GM18951 (cell line): Measurements from ENCODE around the gene MED15.
"Not testable (repeated sequence)": the region's sequence is repeated elsewhere in the genome, so short reads cannot be mapped to it uniquely, and the experiment has no call there.

Experiments
- POLR2A ChIP-seq: IDR thresholded peaks from 4 replicates; pipeline ENCODE4 v1.6.1; 2011; ENCODE audit warnings: mild to moderate bottlenecking; ENCODE audit not compliant: insufficient read length, insufficient read depth; ENCODE audit errors: extremely low read depth
- in situ Hi-C: fragments of 300-500 bp; cut with MboI; formaldehyde crosslinking; loops from one replicate; pipeline ENCODE4 v1.12.0; 2022; ENCODE audit warnings: low sequenced_read_pairs, mixed read lengths, inconsistent platforms; ENCODE audit not compliant: unreplicated experiment

MED15 gene

DNA sequence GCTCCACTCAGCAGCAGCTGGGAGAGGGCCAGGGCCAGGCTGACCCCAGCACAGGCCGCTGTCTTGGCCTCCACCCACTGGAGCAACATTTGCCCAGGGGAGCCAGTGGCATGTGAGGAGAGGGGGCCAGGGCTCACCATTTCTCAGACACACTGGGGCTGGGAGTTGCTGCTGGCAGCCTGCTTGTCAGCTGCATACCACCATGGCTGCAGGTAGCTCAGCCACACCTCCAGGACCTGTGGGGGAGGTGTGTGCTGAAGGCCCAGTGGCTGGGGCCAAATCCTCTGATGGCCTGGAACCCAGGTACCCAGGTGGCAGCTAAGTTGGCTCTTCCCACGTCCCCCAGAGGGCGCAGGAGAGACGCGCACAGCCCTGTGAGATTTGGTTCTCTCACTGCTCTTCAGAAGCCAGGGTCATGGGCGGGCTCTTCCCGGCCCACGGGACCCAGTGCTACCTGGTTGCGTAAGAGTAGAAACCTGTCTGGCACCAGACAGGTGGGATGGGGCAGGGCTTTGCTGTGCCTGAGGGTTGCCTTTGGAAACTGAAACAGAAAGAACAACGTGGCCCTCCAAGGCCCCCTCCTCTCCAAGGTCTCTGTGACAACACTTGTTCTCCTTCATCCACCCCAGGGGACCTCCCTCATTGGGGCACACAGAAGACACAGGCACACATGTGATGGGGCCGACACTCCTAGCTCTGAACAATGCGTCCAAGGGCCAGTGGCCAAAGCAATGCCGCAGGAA is 98.8 kb downstream of the MED15 start:
- in situ Hi-C loops: no loop called here
- TF ChIP-seq POLR2A: no peak

- TF ChIP-seq POLR2A: no peak
- in situ Hi-C loops: no loop called here
These were observed 99.3 kb downstream of the MED15 start for GRCh38 chr22:20606784-20607128.

DNA sequence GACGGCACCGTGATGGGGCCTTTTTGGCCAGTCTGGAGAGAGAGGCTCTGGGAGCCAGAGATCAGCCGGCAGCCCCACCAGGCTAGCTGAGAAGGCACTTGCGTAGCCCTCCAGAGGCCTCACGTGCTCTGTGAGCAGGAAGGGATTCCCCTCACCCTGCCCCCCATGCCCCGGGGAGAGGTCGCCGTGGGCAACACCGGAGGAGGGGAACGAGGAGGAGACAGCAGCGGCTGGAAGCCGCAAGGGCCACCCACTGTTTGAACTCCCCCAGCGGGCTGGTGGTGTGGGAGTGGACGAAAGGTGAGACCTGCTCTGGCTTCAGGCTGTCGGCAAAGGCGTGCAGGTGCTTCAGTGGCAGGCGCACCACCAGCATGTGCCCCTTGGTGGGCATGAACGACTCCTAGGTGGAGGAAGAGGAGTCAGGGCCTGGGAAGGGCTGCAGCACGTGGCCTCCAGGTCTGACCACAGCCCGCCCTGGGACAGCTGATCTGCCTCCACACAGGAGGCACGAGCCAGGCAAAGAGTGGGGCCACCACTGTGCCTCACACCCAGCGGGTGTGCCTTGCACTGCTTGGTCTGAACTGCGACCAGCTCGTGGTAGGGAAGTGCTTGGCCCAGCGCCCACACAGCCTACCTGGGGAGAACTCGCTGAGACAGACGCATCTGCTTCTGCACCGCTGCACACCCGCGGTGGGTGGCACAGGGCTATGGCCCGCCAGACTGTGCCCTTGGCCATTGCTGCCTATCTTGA is 99.9 kb downstream of the MED15 start:
- in situ Hi-C loops: no loop called here
- TF ChIP-seq POLR2A: no peak

DNA sequence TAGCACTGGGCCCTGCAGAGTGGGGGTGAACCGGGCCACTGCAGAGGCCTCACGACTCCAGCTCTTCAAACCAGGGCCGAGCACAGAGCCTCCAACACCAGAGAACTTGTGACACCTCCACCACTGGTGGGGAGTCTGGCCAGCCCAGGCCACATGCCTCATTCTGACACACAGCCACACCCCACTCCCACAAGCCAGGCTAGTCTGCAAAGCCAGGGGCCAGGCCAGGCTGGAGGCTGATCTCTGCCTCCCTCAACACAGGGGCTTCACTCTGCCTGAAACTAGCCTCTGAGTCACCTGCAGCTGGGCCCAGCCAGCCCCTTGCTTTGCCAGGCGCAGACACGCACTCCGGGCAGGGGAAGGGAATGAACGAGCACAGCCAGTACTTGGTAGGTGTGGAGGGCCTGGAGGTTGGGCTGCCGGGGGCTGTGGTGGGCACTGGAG is 102.9 kb downstream of the MED15 start:
- in situ Hi-C loops: no loop called here
- TF ChIP-seq POLR2A: no peak

GRCh38 chr22:20610757-20611156 is 103.3 kb downstream of the MED15 start:
- in situ Hi-C loops: no loop called here
- TF ChIP-seq POLR2A: no peak

GRCh38 chr22:20611418-20611817 is 104.0 kb downstream of the MED15 start:
- no peak for TF ChIP-seq POLR2A
- in situ Hi-C loops: no loop called here

GRCh38 chr22:20613301-20613700 is 105.9 kb downstream of the MED15 start:
- no peak for TF ChIP-seq POLR2A
- in situ Hi-C loops: no loop called here

GRCh38 chr22:20615021-20615420 is 107.6 kb downstream of the MED15 start:
- in situ Hi-C loops: no loop called here
- TF ChIP-seq POLR2A: no peak

- in situ Hi-C loops: no loop called here
- TF ChIP-seq POLR2A: no peak
These were observed 108.4 kb downstream of the MED15 start for GRCh38 chr22:20615533-20616450.

GRCh38 chr22:20616451-20617043 is 109.1 kb downstream of the MED15 start:
- TF ChIP-seq POLR2A: no peak
- in situ Hi-C loops: no loop called here

DNA sequence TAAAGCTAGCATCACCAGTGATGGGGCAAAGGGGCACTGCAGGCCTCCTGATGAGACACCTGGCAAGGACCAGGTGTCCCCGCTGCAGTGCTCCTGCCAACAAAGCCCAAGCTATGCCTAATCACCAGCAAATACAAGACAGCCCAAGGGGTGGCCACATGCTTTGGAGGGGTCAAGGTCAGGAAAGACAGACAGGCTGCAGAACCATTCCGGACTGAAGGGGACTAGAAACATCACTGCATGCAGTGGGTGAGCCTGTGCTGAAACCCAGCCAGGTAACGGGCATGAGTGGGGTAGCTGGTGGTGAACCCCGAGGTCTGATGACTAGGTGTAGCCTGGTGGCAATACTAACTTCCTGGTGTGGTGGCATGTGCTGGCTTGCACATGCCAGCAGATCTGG is 111.1 kb downstream of the MED15 start:
- in situ Hi-C loops: no loop called here
- no peak for TF ChIP-seq POLR2A

DNA sequence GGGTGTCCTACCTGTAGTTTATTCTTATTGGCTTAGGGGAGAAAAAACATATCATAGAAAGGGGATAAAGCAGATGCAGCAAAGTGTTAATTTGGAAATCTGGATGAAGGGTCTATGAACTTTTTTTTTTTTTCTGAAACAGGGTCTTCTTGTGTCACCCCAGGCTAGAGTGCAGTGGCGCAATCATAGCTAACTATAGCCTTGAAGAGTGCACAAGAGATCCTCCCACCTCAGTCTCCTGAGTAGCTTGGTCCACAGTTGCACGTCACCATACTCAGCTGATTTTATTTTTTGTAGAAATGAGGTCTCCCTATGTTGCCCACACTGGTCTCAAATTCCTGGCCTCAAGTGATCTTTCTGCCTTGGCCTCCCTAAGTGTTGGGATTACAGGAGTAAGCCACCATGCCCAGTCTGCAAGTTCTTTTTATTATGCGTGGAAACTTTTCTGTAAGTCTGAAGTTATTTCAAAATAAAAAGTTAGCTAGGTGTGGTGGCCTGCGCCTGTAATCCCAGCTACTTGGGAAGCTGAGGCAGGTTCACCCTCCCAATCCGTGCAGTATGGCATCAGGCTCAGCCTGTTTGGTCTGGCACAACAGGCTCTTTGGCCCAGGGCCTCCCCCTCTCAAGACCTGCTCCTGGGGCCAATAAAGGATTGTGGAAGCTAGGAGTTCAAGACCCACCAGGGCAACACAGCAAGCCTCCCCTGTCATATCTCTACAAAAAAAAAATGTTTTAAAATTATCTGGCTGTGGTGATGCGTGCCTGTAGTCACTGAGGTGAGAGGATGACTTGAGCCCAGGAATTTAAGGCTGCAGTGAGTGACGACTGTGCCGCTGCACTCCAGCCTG is 111.9 kb downstream of the MED15 start:
- in situ Hi-C loops: no loop called here
- TF ChIP-seq POLR2A: no peak

DNA sequence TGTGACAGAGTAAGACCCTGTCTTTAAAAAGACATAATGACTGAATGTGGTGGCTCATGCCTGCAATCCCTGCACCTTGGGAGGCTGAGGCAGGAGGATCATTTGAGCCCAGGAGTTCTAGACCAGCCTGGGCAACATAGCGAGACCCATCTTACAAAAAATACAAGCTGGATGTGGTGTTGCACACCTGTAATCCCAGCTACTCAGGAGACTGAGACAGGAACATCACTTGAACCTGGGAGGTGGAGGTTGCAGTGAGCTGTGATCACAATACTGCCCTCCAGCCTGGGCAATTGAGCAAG is 112.4 kb downstream of the MED15 start:
- in situ Hi-C loops: not testable (repeated sequence)
